Astrocyte of the cerebellum (primary cell): ENCODE measurements around the gene MRPL37.

Experiments used
- DNase-seq: peaks from one replicate; pipeline ENCODE4 v3.0.0-alpha.2; 2011; ENCODE audit warnings: low read depth
- H3K4me3 ChIP-seq: 2 replicates; pipeline ENCODE4 v1.5.1; 2011; ENCODE audit warnings: mild to moderate bottlenecking, low read depth, low read length, moderate library complexity
- CTCF ChIP-seq: IDR thresholded peaks from 2 replicates; pipeline ENCODE4 v1.5.1; 2012; ENCODE audit warnings: low read length, low read depth, moderate library complexity, mild to moderate bottlenecking; ENCODE audit errors: missing control alignments
- in situ Hi-C: cut with HindIII; loops from 2 replicates; pipeline ENCODE4 v1.10.0; 2017; ENCODE audit warnings: low sequenced_read_pairs

The MRPL37 gene

GRCh38 chr1:54249819-54250435 is 50.0 kb downstream of the MRPL37 start:
- H3K4me3 ChIP-seq, result no peak overlapping the region
- no peak for TF ChIP-seq CTCF
- in situ Hi-C loops, result no loop called here
- no peak for DNase-seq

DNA sequence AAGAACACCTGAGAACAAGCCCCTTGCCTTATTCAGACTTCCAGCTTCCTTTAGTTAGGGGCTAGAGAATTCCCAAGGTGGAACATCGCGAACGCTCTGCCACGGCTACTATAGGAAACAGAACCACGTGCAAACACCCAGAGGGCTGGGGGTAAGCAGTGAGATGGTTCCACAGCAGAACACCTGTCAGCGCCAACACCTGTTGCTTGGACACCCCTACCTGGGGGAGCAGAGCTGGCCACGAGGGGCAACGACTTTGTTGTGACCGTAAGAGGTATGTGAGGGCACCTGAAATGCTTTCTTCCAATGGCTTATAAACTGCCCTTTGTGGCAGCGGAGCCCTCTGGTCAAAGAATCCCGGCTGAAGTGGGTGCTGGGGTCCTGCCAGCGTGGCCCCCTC is 50.7 kb downstream of the MRPL37 start:
- no peak for DNase-seq
- in situ Hi-C loops, result no loop called here
- no peak overlapping the region for H3K4me3 ChIP-seq
- no peak for TF ChIP-seq CTCF

GRCh38 chr1:54252371-54252936 is 52.5 kb downstream of the MRPL37 start:
- no peak overlapping the region for H3K4me3 ChIP-seq
- no peak for DNase-seq
- in situ Hi-C loops, result no loop called here
- TF ChIP-seq CTCF, result no peak

DNA sequence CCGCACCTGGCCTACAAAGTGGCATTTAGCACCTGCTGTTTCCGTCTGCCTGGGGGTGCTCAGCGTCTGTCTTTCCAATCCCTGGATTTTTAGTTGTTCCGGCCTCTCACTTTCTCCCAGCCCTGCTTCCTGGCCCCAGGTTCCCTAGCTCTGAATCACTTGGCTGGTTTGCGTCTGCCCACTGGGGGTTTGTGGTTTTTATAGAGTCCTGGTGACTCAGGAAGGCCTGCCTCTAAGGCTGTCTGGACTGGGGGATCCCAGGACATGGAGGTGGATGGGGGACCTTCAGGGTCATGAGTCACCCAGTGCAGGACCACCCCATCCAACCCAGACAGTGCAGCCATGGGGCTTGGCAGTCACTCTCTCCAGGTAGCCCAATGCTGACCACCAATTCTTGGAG is 53.5 kb downstream of the MRPL37 start:
- no peak overlapping the region for H3K4me3 ChIP-seq
- no peak for TF ChIP-seq CTCF
- in situ Hi-C loops, result no loop called here
- DNase-seq, result peak; percentile 87

GRCh38 chr1:54254055-54254454 is 54.1 kb downstream of the MRPL37 start:
- no peak overlapping the region for H3K4me3 ChIP-seq
- TF ChIP-seq CTCF, result no peak
- in situ Hi-C loops, result no loop called here
- DNase-seq, result no peak

- DNase-seq, result no peak
- in situ Hi-C loops, result no loop called here
- H3K4me3 ChIP-seq, result no peak overlapping the region
- TF ChIP-seq CTCF, result no peak
Measured at GRCh38 chr1:54255026-54255702, 55.2 kb downstream of the MRPL37 start.
